KOPT-K1 (cell line): Measurements from ENCODE around the gene USP19.

Experiments used
- H3K27ac ChIP-seq: fragments of 200-600 bp; sonication (generic); 2 replicates; pipeline ENCODE4 v1.5.1; 2016; ENCODE audit warnings: antibody characterized with exemption, mild to moderate bottlenecking, low read depth, low read length; ENCODE audit not compliant: poor library complexity, severe bottlenecking
- H3K36me3 ChIP-seq: fragments of 200-600 bp; sonication (generic); 2 replicates; pipeline ENCODE4 v1.5.1; 2017; ENCODE audit warnings: antibody characterized with exemption, mild to moderate bottlenecking, low read length, moderate library complexity; ENCODE audit not compliant: insufficient read depth
- H3K9me3 ChIP-seq: fragments of 200-600 bp; sonication (generic); 2 replicates; pipeline ENCODE4 v1.5.1; 2017; ENCODE audit warnings: antibody characterized with exemption, low read length, mild to moderate bottlenecking; ENCODE audit not compliant: insufficient read depth, poor library complexity, severe bottlenecking

The USP19 gene

DNA sequence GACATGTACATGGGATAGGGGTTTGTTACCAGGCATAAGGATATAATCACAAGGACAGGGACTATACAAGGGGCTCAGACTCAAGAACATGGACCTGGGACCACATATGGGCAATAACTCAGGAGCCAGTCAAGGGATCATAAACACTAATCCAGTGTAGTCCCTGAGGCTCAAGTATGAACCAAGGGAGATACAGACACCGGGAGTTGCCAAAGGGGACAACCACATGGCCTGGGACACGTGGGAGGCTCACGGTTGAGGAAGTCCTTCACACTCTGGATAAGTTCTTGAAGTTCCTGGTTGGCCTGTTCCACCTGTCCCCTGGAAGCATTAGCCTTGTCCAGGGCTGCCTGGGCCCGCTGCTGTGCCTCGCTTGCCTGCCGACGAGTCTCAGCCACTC, 1.8 kb upstream of the USP19 start:
- peaks cover 18% of the 10 kb centered on the region for H3K36me3 ChIP-seq
- no peaks in the 10 kb centered on the region for H3K9me3 ChIP-seq
- no peak overlapping the region for H3K27ac ChIP-seq

DNA sequence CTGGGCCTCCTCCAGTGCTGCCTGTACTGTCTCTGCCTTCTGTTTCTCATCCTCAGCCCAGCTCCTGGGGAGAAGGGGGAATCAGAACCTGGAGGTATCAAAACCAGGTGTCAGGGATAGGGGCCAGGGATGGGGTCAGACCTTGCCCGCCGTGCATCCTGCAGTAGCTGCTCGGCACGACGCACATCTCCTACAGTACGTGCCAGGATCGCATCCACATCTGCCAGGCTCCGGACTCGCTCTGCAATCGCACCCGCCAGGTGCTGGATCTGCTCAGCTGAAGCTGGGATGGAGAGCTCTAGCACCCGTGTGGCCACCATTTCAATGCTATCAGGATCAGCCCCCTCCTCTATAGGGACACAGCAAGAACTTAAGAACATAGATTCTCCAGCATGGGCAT, 1.4 kb upstream of the USP19 start:
- Histone ChIP-seq H3K36me3 (peaks cover 22% of the 10 kb centered on the region), H3K27ac (peak overlapping the region; percentile 82), H3K9me3 (no peaks in the 10 kb centered on the region)

- Histone ChIP-seq H3K36me3 (peaks cover 30% of the 10 kb centered on the region), H3K27ac (peak overlapping the region; percentile 82), H3K9me3 (no peaks in the 10 kb centered on the region)
Measured at GRCh38 chr3:49121132-49121736, 611 bp upstream of the USP19 start.

DNA sequence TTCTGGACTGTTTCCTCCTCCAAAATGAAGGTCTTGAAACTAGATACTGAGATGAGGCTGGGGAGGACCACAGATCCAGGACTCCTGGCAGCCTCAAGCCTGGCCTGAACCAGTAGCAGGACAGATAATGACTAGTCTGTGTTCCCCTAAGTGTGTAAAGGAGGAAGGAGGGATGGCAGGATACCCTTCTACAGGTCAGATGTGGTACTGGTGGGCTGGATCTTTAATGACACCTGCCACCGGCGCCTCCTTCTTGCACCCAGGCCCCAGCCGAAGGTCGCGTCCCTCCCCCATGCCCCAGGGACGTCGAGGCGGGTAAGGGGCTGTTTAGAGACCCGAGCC, 556 bp downstream of the USP19 start:
- Histone ChIP-seq H3K9me3 (no peaks in the 10 kb centered on the region), H3K36me3 (peaks cover 42% of the 10 kb centered on the region), H3K27ac (peak overlapping the region; percentile 82)

- no peaks in the 10 kb centered on the region for H3K9me3 ChIP-seq
- H3K27ac ChIP-seq, result peak overlapping the region; percentile 82
- H3K36me3 ChIP-seq, result peaks cover 48% of the 10 kb centered on the region
Measured at GRCh38 chr3:49119439-49119838, 1.2 kb downstream of the USP19 start.

GRCh38 chr3:49119036-49119435, 1.6 kb downstream of the USP19 start:
- peaks cover 52% of the 10 kb centered on the region for H3K36me3 ChIP-seq
- H3K9me3 ChIP-seq, result no peaks in the 10 kb centered on the region
- H3K27ac ChIP-seq, result peak overlapping the region; percentile 82

GRCh38 chr3:49112262-49112661, 8.4 kb downstream of the USP19 start:
- Histone ChIP-seq H3K27ac (no peak overlapping the region), H3K36me3 (peaks cover 98% of the 10 kb centered on the region), H3K9me3 (no peaks in the 10 kb centered on the region)

- Histone ChIP-seq H3K36me3 (peaks cover 90% of the 10 kb centered on the region), H3K27ac (no peak overlapping the region), H3K9me3 (no peaks in the 10 kb centered on the region)
Measured at GRCh38 chr3:49111347-49111746, 9.3 kb downstream of the USP19 start.

DNA sequence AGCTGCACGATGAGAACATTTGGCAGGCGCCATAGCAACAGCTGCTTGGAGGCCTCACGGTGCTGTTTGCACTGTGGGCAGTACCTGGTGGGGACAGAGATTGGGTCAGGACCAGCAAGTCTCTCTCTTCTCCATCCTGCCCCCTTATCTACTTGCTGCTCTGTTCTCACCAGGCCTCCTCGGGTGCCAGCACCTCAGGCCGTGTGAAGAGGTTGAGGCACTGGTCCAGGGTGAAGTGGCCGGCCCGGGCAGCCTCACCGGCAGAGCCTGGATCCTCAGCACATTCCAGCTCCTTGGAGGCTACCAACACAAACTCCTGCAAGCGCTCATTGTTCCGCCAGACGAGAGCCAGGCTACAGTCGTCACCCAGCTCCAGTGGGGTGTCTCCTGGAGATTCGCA, 9.8 kb downstream of the USP19 start:
- peaks cover 84% of the 10 kb centered on the region for H3K36me3 ChIP-seq
- no peak overlapping the region for H3K27ac ChIP-seq
- no peaks in the 10 kb centered on the region for H3K9me3 ChIP-seq

DNA sequence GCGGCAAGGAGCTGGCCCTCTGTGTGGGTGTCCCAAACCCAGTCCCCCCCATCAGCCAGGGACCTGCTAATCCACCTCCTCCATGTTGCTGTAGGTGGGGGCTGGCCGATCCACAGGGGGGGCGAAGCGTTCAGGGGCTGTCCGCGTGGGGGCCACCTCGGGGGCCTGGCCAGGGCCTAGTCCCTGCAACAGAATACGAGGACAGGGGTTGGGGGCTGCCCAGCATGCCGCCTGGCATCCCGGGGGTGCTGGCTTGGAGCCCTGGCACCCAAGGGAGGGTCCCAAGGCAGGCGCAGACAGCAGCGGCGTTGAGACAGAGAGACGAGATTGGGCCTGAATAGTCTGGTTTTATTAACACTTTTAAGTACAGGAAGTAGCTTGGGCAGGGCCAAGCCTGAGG, 12.3 kb downstream of the USP19 start:
- Histone ChIP-seq H3K9me3 (no peaks in the 10 kb centered on the region), H3K36me3 (peaks cover 61% of the 10 kb centered on the region), H3K27ac (no peak overlapping the region)

- H3K9me3 ChIP-seq, result no peaks in the 10 kb centered on the region
- peak within 1 kb of the TSS; percentile 90 for H3K27ac ChIP-seq
- H3K36me3 ChIP-seq, result peaks cover 61% of the 10 kb centered on the region
Measured at GRCh38 chr3:49104427-49105291, 16.0 kb downstream of the USP19 start, which contains the start of gene QARS1. TSS of gene QARS1 (minus strand) at chr3:49104757. CDS start at chr3:49104733, 24 bp downstream.

DNA sequence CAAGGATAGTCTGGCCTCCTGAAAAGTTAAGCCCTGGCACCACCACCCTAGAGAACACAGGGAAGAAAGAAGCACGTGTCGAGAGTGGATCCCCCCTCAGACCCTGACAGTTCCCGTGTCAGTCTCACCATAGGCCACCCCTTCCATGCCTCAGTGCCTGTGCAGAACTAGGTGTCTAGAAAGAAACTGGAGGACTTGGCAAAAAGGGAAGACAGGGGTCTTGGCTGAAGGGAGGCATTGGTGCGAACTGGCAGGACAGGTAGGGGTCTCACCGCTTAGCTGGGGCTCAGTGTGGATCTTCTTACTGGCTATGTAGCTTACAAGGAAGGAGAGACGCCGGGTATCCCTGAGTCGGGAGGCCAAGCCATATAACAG, 16.6 kb downstream of the USP19 start:
- H3K27ac ChIP-seq, result peak overlapping the region; percentile 90
- no peaks in the 10 kb centered on the region for H3K9me3 ChIP-seq
- H3K36me3 ChIP-seq, result peaks cover 61% of the 10 kb centered on the region

DNA sequence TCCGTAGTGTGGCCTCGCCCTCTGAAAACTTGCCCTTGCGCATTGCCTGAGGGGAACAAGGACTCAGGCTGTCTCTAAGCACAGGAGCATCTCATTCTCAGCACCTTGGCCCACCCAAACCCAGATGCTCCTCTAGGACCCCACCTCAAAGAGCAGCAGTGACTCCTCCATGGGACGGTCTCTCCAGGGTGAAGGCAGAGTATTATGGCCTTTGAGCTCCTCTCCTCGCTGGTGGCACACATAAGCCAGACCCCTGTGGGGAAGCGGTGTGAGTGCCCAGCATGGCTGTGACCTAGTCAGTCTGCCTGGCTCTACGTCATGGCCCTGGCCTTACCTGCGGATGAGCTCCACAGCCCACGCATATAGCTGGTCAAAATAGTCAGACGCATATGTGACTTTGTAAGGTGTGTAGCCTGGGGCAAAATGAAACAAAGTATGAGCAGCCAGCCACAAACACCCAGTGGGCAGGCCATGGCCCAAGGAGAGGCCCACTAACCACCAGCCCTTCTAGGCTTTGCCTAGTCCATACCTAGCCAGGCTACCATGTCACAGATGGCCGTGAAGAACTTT, 20.5 kb downstream of the USP19 start:
- Histone ChIP-seq H3K27ac (no peak overlapping the region), H3K9me3 (no peaks in the 10 kb centered on the region), H3K36me3 (peaks cover 76% of the 10 kb centered on the region)

DNA sequence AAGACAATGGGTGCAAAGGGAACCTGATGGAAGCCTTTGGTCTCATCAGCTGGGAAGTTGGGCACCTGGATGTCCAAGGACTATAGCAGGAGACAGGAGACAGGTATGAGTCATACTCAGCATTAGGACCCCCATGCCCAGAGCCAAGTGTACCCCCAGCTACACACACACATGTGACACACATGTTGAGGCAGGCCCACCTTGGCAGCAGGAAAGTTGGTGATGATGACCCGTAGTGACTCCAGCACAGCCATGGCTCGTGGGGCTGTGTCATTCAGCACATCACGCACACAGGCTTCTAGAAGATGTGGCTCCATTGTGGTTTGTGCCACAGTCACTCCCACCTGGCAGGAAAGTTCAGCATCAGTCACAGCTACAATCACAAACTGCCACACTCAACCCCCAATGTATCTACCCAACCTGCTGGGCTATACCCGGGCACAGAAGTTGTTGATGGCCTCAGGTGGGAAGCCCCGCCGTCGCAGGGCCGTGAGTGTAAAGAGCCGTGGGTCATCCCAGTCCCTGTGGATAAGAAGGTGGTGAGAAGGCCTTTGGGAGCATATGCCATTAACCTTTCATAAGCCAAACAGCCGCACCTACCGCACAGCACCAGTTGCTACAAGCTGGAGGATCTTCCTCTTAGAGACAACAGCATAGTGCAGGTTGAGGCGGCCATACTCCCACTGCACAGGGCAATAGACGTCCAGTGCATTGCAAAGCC, 21.6 kb downstream of the USP19 start:
- H3K9me3 ChIP-seq, result no peaks in the 10 kb centered on the region
- H3K36me3 ChIP-seq, result peaks cover 76% of the 10 kb centered on the region
- no peak overlapping the region for H3K27ac ChIP-seq

DNA sequence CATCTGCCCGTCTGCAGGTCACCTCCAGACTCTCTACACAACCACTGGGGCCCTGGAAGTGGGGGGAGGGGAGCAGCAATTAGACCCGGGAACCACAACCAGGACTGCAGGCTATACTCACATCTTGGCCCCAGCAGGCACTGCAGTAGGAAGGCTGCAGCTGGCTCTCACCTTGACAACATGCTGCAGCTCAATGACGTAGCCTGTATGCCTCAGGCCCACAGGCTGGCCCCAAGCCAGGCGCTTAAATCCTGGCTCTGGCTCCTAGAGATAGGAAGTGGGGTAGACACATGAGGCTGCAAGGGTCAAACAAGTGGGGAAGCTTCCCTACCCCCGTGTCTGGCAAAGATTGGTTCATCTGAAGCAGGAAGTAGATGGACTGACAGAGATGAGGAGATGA, 22.2 kb downstream of the USP19 start:
- H3K9me3 ChIP-seq, result no peaks in the 10 kb centered on the region
- H3K27ac ChIP-seq, result no peak overlapping the region
- peaks cover 76% of the 10 kb centered on the region for H3K36me3 ChIP-seq
